ENCODE measurements around the gene GNPDA1.
"Not testable (repeated sequence)": the region's sequence is repeated elsewhere in the genome, so short reads cannot be mapped to it uniquely, and the experiment has no call there.

The GNPDA1 gene

DNA sequence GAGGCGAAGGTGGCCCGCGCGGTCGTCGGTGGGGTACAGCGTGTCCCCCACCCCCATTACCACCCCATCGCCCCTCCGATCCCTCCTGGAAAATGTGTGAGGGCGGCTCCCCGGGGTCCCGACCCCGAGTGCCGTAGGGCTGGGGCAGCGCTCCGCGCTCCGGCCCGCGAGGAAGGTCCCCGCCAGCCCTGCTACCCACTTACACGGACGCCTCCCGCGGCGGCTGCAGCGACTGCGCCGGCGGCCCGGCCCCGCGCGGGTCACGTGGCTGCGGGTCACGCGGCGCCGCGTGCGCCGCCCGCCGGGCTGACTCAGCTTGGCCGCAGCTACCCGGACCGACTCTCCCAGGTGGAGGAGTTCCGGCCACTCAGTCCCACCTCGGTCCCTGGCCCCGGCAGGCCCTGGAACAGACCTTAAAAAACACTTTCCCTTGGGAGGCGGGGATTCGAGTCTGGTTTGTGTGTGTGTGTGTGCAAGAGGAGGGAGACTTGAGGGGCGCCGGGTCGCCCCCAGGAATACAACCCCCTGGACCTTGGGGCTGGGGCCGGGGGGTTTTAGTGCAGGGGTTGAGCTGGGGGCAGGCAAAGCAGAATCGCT is at the start of gene GNPDA1:
TSS of gene GNPDA1 (minus strand) at position 236 of the 597 bp plus-strand sequence. CDS start 992 bp downstream, outside the sequence.
- peak; percentile 36 to 46 for DNase-seq

DNA sequence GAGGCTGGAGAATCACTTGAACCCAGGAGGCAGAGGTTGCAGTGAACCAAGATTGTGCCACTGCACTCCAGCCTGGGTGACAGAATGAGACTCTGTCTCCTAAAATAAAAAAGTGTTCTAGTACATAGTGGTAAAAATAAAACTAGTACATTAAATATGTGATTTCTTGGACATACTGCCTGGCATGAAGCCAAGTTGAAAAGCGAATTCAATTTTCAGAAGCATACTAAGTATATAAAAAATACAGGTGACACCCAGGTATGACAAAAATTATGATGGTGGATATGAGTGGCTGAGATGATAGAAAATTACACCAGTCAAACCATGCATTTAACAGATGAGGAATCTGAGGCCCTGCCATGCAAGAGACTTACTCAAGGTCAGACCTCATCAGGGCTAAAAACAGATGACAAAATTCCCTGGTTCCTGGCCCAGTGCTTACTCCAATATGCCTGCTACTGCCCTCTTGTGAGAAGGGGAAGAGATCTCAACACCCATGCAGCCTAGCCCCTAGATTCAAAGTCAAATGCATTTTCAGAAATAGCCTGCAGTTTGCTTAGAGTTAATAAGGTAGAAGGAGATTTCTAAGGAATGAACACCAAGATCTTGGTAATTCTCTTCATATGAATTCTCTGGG is 46.6 kb upstream of the GNPDA1 start:
- DNase-seq, result no peak

GRCh38 chr5:142057697-142058056 is 44.9 kb upstream of the GNPDA1 start:
- no peak for DNase-seq

GRCh38 chr5:142056816-142057696 is 44.2 kb upstream of the GNPDA1 start:
- no peak for DNase-seq

DNA sequence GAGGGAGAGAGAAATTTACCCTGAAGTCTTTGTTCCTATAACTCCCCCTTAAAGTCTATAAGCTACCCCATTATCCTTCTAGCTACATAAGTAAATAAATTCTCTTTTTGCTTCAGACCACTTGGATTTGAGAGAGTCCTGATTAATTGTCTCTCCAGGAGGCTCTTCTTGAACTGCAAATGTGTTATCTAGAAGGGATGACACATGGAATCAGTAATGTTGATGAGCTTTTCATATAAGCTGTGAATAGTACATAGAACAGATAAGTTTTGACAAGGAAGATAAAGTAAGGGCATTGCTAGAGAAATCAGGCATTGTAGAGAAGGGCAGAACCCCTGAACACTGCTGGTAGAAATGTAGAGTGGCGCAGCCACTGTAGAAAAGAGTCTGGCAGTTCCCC is 42.5 kb upstream of the GNPDA1 start:
- no peak for DNase-seq

- no peak for DNase-seq
These were observed 40.8 kb upstream of the GNPDA1 start for GRCh38 chr5:142053426-142054151.

- not testable (repeated sequence) for DNase-seq
These were observed 39.2 kb upstream of the GNPDA1 start for GRCh38 chr5:142052026-142052425.

DNA sequence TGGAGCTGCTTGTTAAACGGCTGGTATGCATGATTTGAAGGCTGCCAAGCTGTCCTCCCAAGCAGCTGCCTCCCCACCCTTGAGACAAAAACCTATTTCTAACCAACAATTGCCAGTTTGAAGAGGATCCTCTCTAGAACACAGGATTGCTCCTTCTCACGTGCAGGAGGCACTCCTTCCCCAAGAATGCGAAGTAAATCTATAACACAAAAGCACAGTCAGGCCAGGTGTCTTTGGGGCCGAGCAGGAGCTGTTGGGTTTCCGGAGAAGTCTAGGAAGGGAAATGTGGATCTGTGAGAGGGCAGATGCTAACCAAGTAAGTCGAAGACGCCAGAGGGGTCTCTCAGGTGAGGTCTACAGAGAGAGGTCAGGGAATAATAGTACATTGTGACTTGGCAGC is 35.4 kb upstream of the GNPDA1 start:
- no peak for DNase-seq

DNA sequence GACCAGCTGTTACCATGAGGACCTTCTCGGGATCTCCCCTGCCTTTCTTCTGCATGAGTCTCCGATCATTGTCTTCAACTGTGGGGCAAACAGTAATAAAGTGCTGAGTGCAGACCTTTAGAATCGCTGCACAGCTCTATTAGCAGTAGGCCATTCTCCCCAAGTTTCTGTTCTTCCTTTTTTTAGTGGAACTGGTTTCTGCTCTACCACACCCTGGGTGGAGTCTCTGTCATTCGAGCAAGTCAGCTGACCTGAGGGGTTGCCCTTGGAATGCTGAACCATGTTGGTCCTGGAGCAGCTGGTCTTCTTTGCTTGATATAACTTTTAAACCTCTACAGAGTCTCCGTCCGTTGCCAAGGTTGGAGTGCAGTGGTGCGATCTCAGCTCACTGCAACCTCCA is 33.4 kb upstream of the GNPDA1 start:
- no peak for DNase-seq

DNA sequence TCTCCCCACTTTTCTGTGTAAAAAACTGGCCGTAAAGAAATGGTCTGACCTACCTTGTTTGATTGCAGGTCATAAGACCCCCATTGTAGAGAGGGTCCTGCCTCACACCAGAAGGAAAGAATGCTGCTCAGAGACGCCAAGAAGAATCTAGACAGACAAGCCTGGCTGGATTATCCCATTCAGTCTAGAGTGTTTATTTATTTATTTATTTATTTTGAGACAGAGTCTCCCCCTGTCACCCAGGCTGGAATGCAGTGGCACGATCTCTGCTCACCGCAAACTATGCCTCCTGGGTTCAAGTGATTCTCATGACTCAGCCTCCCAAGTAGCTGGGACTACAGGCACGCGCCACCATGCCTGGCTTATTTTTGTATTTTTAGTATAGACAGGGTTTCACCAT is 28.1 kb upstream of the GNPDA1 start:
- not testable (repeated sequence) for DNase-seq

GRCh38 chr5:142040285-142040684 is 27.5 kb upstream of the GNPDA1 start:
- DNase-seq, result no peak

DNA sequence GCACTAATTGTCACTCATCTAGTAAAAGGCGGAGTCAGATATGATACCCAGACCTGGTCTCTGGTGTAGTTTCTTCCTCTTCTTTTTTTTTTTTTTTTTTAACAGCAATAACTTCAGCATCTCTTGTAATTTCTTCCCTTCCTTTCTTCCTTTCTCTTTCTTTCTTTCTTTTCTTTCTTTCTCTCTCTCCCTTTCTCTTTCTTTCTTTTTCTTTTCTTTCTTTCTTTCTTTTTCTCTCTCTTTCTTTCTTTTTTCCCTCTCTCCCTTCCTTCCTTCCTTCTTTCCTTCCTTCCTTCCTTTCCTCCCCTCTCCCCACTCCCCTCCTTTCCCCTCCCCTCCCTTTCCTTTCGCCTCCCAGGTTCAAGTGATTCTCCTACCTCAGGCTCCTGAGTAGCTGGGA is 25.9 kb upstream of the GNPDA1 start:
- DNase-seq, result no peak

- not testable (repeated sequence) for DNase-seq
These were observed 24.8 kb upstream of the GNPDA1 start for GRCh38 chr5:142037599-142037998.

- DNase-seq, result no peak
These were observed 24.1 kb upstream of the GNPDA1 start for GRCh38 chr5:142036918-142037317.

- DNase-seq, result no peak
These were observed 22.2 kb upstream of the GNPDA1 start for GRCh38 chr5:142034994-142035393.

GRCh38 chr5:142033632-142034567 is 21.1 kb upstream of the GNPDA1 start:
- DNase-seq, result not testable (repeated sequence)

- no peak for DNase-seq
These were observed 20.2 kb upstream of the GNPDA1 start for GRCh38 chr5:142032747-142033631.

GRCh38 chr5:142032150-142032549 is 19.3 kb upstream of the GNPDA1 start:
- DNase-seq, result no peak

DNA sequence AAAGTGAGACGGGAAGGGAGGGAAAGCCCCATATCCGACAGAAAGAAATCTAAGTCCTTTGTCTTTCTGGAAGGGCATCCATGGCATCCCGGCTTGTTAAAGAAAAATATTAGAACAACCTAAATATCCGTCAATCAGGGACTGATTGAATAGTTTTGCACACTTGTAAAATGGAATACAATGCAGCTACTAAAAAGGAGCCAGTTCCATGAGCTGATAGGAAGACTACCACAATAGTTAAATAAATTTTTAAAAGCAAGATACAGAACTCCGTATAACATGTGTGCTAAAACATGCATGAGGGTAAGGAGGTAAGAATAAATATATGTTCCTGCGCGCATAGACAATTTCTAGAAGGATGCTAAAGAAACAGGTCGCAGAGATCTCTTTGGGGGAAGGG is 12.8 kb upstream of the GNPDA1 start:
- no peak for DNase-seq

DNA sequence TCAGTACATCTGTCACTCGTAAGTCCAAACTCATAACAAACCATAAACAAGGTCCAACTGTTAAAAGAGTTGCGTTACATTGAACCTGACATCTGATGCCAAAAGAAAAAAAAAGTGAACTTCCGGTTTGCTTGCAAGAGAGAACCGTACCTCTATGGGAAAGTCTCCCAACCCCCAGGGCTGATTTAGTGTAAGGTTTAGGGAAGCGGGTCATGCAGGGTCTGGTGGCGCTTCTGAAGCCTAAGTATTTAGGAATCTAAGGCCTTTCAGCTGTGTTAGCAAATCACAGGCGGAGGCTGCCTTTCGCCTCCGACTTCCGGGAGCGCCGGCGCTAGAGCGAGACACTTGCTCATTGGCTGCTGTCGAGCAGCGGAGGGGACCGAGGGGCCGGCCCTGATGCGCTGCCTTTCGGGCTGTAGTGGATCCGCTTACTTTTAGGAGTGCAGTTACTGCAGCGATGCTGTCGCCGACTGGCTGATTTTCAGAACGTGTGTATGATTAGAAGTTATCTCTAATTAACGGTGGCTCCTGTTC is 12.0 kb upstream of the GNPDA1 start:
- peak; percentile 77 to 80 for DNase-seq

GRCh38 chr5:142023836-142024235 is 11.0 kb upstream of the GNPDA1 start:
- no peak for DNase-seq

All from activated CD4-positive, alpha-beta T cell treated with anti-CD3 and anti-CD28 coated beads, Interleukin-2, amount 50 U/mL, for 4 hours (primary cell).